CD14-positive monocyte (primary cell): ENCODE measurements around the gene MMP24. TPM values are rescaled to one million over a fixed set of nuclear protein-coding genes. Genes with fewer than 3 reads are reported as not detected.

Experiments used
- DNase-seq, 3 donors: peaks; one replicate each; pipeline ENCODE4 v3.0.0-alpha.2; 2011 to 2022
- H2AFZ ChIP-seq: 2 replicates; pipeline ENCODE4 v1.6.0; 2012; ENCODE audit warnings: mild to moderate bottlenecking, low read depth, low read length, inconsistent platforms; ENCODE audit not compliant: insufficient read depth, poor library complexity, severe bottlenecking
- H3K27ac ChIP-seq, 2 donors: 1 replicate in 1 of 2; 2 replicates in 1 of 2; pipeline ENCODE4 v1.5.1; 2012 to 2013; ENCODE audit warnings: low read length in 2 of 2, control low read depth in 1 of 2, inconsistent platforms in 1 of 2, low read depth in 1 of 2, mild to moderate bottlenecking in 1 of 2
- H3K27me3 ChIP-seq, 2 donors: one replicate each; pipeline versions ENCODE4 v1.6.0 to v1.6.1; 2011 to 2013; ENCODE audit warnings: low read length in 2 of 2; ENCODE audit not compliant: control insufficient read depth in 2 of 2, insufficient read depth in 2 of 2
- H3K36me3 ChIP-seq, 2 donors: replicated peaks in 1 of 2; 1 replicate in 1 of 2; 2 replicates in 1 of 2; pipeline versions ENCODE4 v1.5.1 to v1.6.1; 2012 to 2013; ENCODE audit warnings: low read length in 2 of 2, control low read depth in 1 of 2, inconsistent platforms in 1 of 2, mild to moderate bottlenecking in 1 of 2; ENCODE audit not compliant: insufficient read depth in 2 of 2, control insufficient read depth in 1 of 2
- H3K4me1 ChIP-seq, 2 donors: 1 replicate in 1 of 2; 2 replicates in 1 of 2; pipeline versions ENCODE4 v1.5.1 to v1.6.1; 2012 to 2013; ENCODE audit warnings: low read length in 2 of 2, control low read depth in 1 of 2, inconsistent platforms in 1 of 2, mild to moderate bottlenecking in 1 of 2, moderate library complexity in 1 of 2; ENCODE audit not compliant: insufficient read depth in 2 of 2, control insufficient read depth in 1 of 2
- H3K4me2 ChIP-seq: replicated peaks from 2 replicates; pipeline ENCODE3; 2012; ENCODE audit warnings: low read length, moderate library complexity, mild to moderate bottlenecking; ENCODE audit not compliant: poor library complexity, severe bottlenecking; ENCODE audit errors: extremely low read depth
- H3K4me3 ChIP-seq, 3 experiments: fragments of 200-600 bp in 1 of 3; sonication (generic) in 1 of 3; replicated peaks in 1 of 3; 1 replicate in 2 of 3; 2 replicates in 1 of 3; pipeline ENCODE4 v1.5.1; 2011 to 2013; ENCODE audit warnings: low read length in 3 of 3, mild to moderate bottlenecking in 3 of 3, control low read depth in 2 of 3, low read depth in 2 of 3, inconsistent platforms in 1 of 3, moderate library complexity in 1 of 3
- H3K79me2 ChIP-seq: 2 replicates; pipeline ENCODE4 v1.6.0; 2012; ENCODE audit warnings: mild to moderate bottlenecking, control low read depth, inconsistent platforms, low read length, moderate library complexity; ENCODE audit not compliant: insufficient read depth
- H3K9ac ChIP-seq: 2 replicates; pipeline ENCODE4 v1.6.0; 2017; ENCODE audit warnings: low read length, mild to moderate bottlenecking; ENCODE audit not compliant: insufficient read depth, poor library complexity, severe bottlenecking
- H3K9me3 ChIP-seq, 2 donors: replicated peaks in 1 of 2; 1 replicate in 1 of 2; 2 replicates in 1 of 2; pipeline versions ENCODE4 v1.5.1 to v1.6.1; 2012 to 2013; ENCODE audit warnings: low read length in 2 of 2, control low read depth in 1 of 2; ENCODE audit not compliant: control insufficient read depth in 1 of 2, insufficient read depth in 1 of 2
- H4K20me1 ChIP-seq: 2 replicates; pipeline ENCODE4 v1.6.0; 2012; ENCODE audit warnings: mild to moderate bottlenecking, low read length, control low read depth, moderate library complexity; ENCODE audit not compliant: insufficient read depth
- H3K27ac Mint-ChIP-seq, 7 donors: one replicate each; pipeline ENCODE4 v1.8.0; 2020; ENCODE audit warnings: mild to moderate bottlenecking in 7 of 7, mixed read lengths in 7 of 7, moderate library complexity in 6 of 7, inconsistent platforms in 2 of 7
- H3K27me3 Mint-ChIP-seq, 3 donors: one replicate each; pipeline ENCODE4 v1.8.0; 2021 to 2022; ENCODE audit warnings: low read depth in 3 of 3, mild to moderate bottlenecking in 3 of 3, mixed read lengths in 3 of 3, moderate library complexity in 3 of 3, inconsistent platforms in 1 of 3
- H3K36me3 Mint-ChIP-seq, 2 donors: one replicate each; pipeline ENCODE4 v1.8.0; 2020; ENCODE audit warnings: mixed read lengths in 2 of 2, inconsistent platforms in 1 of 2, mild to moderate bottlenecking in 1 of 2
- H3K4me1 Mint-ChIP-seq: one replicate; pipeline ENCODE4 v1.8.0; 2020; ENCODE audit warnings: mild to moderate bottlenecking, mixed read lengths
- H3K4me3 Mint-ChIP-seq, 2 donors: one replicate each; pipeline ENCODE4 v1.8.0; 2020; ENCODE audit warnings: mild to moderate bottlenecking in 2 of 2, mixed read lengths in 2 of 2, moderate library complexity in 1 of 2
- H3K9me3 Mint-ChIP-seq, 7 donors: one replicate each; pipeline ENCODE4 v1.8.0; 2020 to 2022; ENCODE audit warnings: mixed read lengths in 7 of 7, mild to moderate bottlenecking in 6 of 7, moderate library complexity in 6 of 7, inconsistent platforms in 2 of 7
- CTCF ChIP-seq: fragments of 200-600 bp; IDR thresholded peaks from one replicate; pipeline ENCODE4 v1.8.0; 2022; ENCODE audit warnings: antibody characterized with exemption, mild to moderate bottlenecking
- WGBS: methylation state at CpG from one replicate; pipeline ENCODE4 v1.1.5; 2013; ENCODE audit warnings: missing lambda C conversion rate; ENCODE audit not compliant: insufficient coverage; 5-methylcytosine and 5-hydroxymethylcytosine counted together
- intact Hi-C, 2 donors: fragments of 100-400 bp; cut with micrococcal nuclease; formaldehyde crosslinking; loops; one replicate each; pipeline versions ENCODE4 v1.15.0 to v1.15.1; 2023
- polyA plus RNA-seq, 3 donors: library from polyadenylated mRNA; depleted of rRNA in 1 of 3; unstranded in 2 of 3; stranded (reverse) in 1 of 3; fragments of 300-500 nt in 2 of 3; fragments of >200 nt in 1 of 3; fragmentation: Illumina TruSeq in 2 of 3; gene quantifications; 1 replicate in 2 of 3; 2 replicates in 1 of 3; pipeline ENCODE4 v1.2.3, GENCODE V29; 2012 to 2021

MMP24 gene
- polyA plus RNA-seq, 3 donors: 0.14 TPM; not detected in 2

GRCh38 chr20:35283441-35284266 lies 57.2 kb downstream of the MMP24 start:
- DNase-seq: peak; percentile 55 to 75 (median 71)
- peaks cover 42% of the 10 kb centered on the region for H3K79me2 ChIP-seq
- H3K27me3 Mint-ChIP-seq: peaks cover 0 to 5% (median 1%) of the 10 kb centered on the region in 3 donors

More at GRCh38 chr20:35283441-35284266, 57.2 kb downstream of the MMP24 start:
- Mint-ChIP-seq H3K4me3 (peak overlapping the region; percentile 96 to 97), H3K36me3 (peaks cover 26 to 34% of the 10 kb centered on the region in 2 donors), H3K27ac (peak overlapping the region; percentile 90 to 96 (median 94)), H3K4me1 (peaks cover 20% of the 10 kb centered on the region), H3K9me3 (peaks cover 0 to 1% (median 0%) of the 10 kb centered on the region in 7 donors)
- Histone ChIP-seq H3K27me3 (no peaks in the 10 kb centered on the region), H3K4me2 (peak overlapping the region; percentile 92), H3K4me1 (peaks cover 16 to 18% of the 10 kb centered on the region in 2 donors), H3K27ac (peak overlapping the region; percentile 59 to 87), H3K36me3 (peaks cover 27 to 36% of the 10 kb centered on the region in 2 donors), H3K9me3 (no peaks in the 10 kb centered on the region), H2AFZ (peak overlapping the region; percentile 94), H3K4me3 (peak overlapping the region; percentile 66 to 95 (median 91)), H4K20me1 (peaks cover 5% of the 10 kb centered on the region), H3K9ac (peak overlapping the region; percentile 89)
- TF ChIP-seq CTCF: no peak
- WGBS: 0% methylated on average over 6 of the region's 24 CpGs
- intact Hi-C loops: no loop called here
